Psoas muscle (tissue), 8 donors: ENCODE results near the gene MYCL. TPM values are rescaled to one million over a fixed set of nuclear protein-coding genes. Genes with fewer than 3 reads are reported as not detected.

ENCODE experiments used
- ATAC-seq, 4 donors: fragments of 200-7000 bp; cut with Tn5 transposase; one replicate each; pipeline ENCODE4 v1.9.1; 2020; ENCODE audit warnings: moderate library complexity in 3 of 4, mild to moderate bottlenecking in 2 of 4
- DNase-seq, 2 donors: peaks; one replicate each; pipeline ENCODE4 v3.0.0-alpha.2; 2020
- H3K27ac ChIP-seq: fragments of 200-600 bp; one replicate; pipeline ENCODE4 v1.8.0; 2022
- H3K27me3 ChIP-seq, 3 donors: fragments of 200-600 bp in 1 of 3; one replicate each; pipeline versions ENCODE4 v1.6.1 to v1.8.0; 2013 to 2022; ENCODE audit warnings: low read length in 2 of 3, mild to moderate bottlenecking in 2 of 3, moderate library complexity in 1 of 3; ENCODE audit not compliant: insufficient read depth in 3 of 3
- H3K36me3 ChIP-seq, 2 donors: fragments of 200-600 bp in 1 of 2; one replicate each; pipeline versions ENCODE4 v1.6.1 to v1.8.0; 2013 to 2022; ENCODE audit warnings: low read depth in 1 of 2, mild to moderate bottlenecking in 1 of 2, moderate library complexity in 1 of 2; ENCODE audit not compliant: insufficient read depth in 1 of 2
- H3K4me1 ChIP-seq: fragments of 200-600 bp; one replicate; pipeline ENCODE4 v1.8.0; 2022
- H3K4me3 ChIP-seq: fragments of 200-600 bp; one replicate; pipeline ENCODE4 v1.8.0; 2022; ENCODE audit warnings: mild to moderate bottlenecking
- H3K9me3 ChIP-seq: fragments of 200-600 bp; one replicate; pipeline ENCODE4 v1.8.0; 2022
- CTCF ChIP-seq: fragments of 200-600 bp; IDR thresholded peaks from one replicate; pipeline ENCODE4 v1.8.0; 2022; ENCODE audit warnings: antibody characterized with exemption
- WGBS, 3 donors: extraction: QIAGEN DNeasy Blood & Tissue Kit; methylation state at CpG; one replicate each; pipeline versions ENCODE4 v1.1.6 to v1.1.7; 2013; 5-methylcytosine and 5-hydroxymethylcytosine counted together
- intact Hi-C, 2 donors: fragments of 100-400 bp; cut with DNase I; formaldehyde crosslinking; loops; one replicate each; pipeline versions ENCODE4 v1.11.0 to v1.14.2; 2022
- polyA plus RNA-seq, 3 donors: library from polyadenylated mRNA; stranded (reverse); fragments of 200-250 nt; gene quantifications; one replicate each; pipeline ENCODE4 v1.2.3, GENCODE V29; 2013
- total RNA-seq, 4 donors: library from RNA; stranded (reverse); fragmentation: NEBNext Ultra II Directional in 2 of 4; extraction: Animal tissue kit (Norgen Biotek cat#: 25700) in 2 of 4; gene quantifications; one replicate each; pipeline versions ENCODE4 v1.2.1 to v1.2.4, GENCODE V29; 2021 to 2023
- donor health status: healthy with polysubstance abuse.
- donor health status: DM: no; HTN: no; CAD: no; lungs with moderate emphysema.
- donor health status: Bipolar disorder and iron deficiency.
- donor health status: healthy.
- donor health status: DM: yes; HTN: yes; CAD: no.
- donor health status: DM: no; HTN: no; CAD: no.
- donor health status: DM: no; HTN: no; CAD: no.
- donor health status: DM: yes; HTN: yes; CAD: no.

The MYCL gene
- total and polyA plus RNA-seq, 7 donors = 0.10 to 1.7 (median 0.20) TPM

- DNase-seq = no peak
- no peak for TF ChIP-seq CTCF
- peaks cover 0 to 9% (median 0%) of the 10 kb centered on the region in 3 donors for H3K27me3 ChIP-seq
- 55 to 67% (median 58%) methylated on average over 3 of the region's 3 CpGs for WGBS, 3 donors
- no peaks in the 10 kb centered on the region for H3K9me3 ChIP-seq
- ATAC-seq = peak in 1 of 4 donors; percentile 27
- intact Hi-C loops = loop anchor here in 1 of 2 donors (5.0 kb wide), 1 partner anchor 40 kb away; no protein-coding TSS in a partner anchor
- no peaks in the 10 kb centered on the region for H3K36me3 ChIP-seq
- no peaks in the 10 kb centered on the region for H3K4me1 ChIP-seq
- no peak overlapping the region for H3K27ac ChIP-seq
- H3K4me3 ChIP-seq = no peak overlapping the region
Observed at GRCh38 chr1:39927538-39927937, 25.8 kb upstream of the MYCL start.

- no peaks in the 10 kb centered on the region for H3K4me1 ChIP-seq
- no peaks in the 10 kb centered on the region for H3K9me3 ChIP-seq
- peaks cover 0 to 12% (median 3%) of the 10 kb centered on the region in 3 donors for H3K27me3 ChIP-seq
- TF ChIP-seq CTCF = no peak
- H3K27ac ChIP-seq = no peak overlapping the region
- ATAC-seq (no peak), DNase-seq (no peak)
- no peaks in the 10 kb centered on the region for H3K36me3 ChIP-seq
- no peak overlapping the region for H3K4me3 ChIP-seq
- intact Hi-C loops = loop anchor here in 1 of 2 donors (5.0 kb wide), 1 partner anchor 40 kb away; no protein-coding TSS in a partner anchor
- WGBS, 3 donors = 34 to 55% (median 48%) methylated on average over 6 of the region's 6 CpGs
Observed at GRCh38 chr1:39926820-39927219, 25.1 kb upstream of the MYCL start.

- Histone ChIP-seq H3K9me3 (no peaks in the 10 kb centered on the region), H3K27ac (no peak overlapping the region), H3K36me3 (no peaks in the 10 kb centered on the region), H3K27me3 (peaks cover 0 to 12% (median 3%) of the 10 kb centered on the region in 3 donors), H3K4me3 (no peak overlapping the region), H3K4me1 (no peaks in the 10 kb centered on the region)
- DNase-seq = no peak
- 57 to 60% (median 59%) methylated on average over 6 of the region's 6 CpGs for WGBS, 3 donors
- intact Hi-C loops = loop anchor here in 1 of 2 donors (5.0 kb wide), 1 partner anchor 41 kb away; no protein-coding TSS in a partner anchor
- TF ChIP-seq CTCF = no peak
- no peak for ATAC-seq
Observed at GRCh38 chr1:39926343-39926793, 24.7 kb upstream of the MYCL start.

- Histone ChIP-seq H3K4me3 (no peak overlapping the region), H3K4me1 (no peaks in the 10 kb centered on the region), H3K27ac (no peak overlapping the region), H3K36me3 (no peaks in the 10 kb centered on the region), H3K27me3 (peaks cover 0 to 12% (median 5%) of the 10 kb centered on the region in 3 donors), H3K9me3 (no peaks in the 10 kb centered on the region)
- ATAC-seq (no peak), DNase-seq (no peak)
- intact Hi-C loops = loop anchor here in 1 of 2 donors (5.0 kb wide), 1 partner anchor 41 kb away; no protein-coding TSS in a partner anchor
- WGBS, 3 donors = 76 to 86% (median 79%) methylated on average over 2 of the region's 2 CpGs
- no peak for TF ChIP-seq CTCF
Observed at GRCh38 chr1:39925721-39926342, 24.1 kb upstream of the MYCL start.
